GM18517 (cell line): ENCODE results near the gene TH.

Source experiments
- ATAC-seq: cut with Tn5 transposase; IDR thresholded peaks from one replicate; pipeline ENCODE4 v1.9.1; 2021; ENCODE audit warnings: mild to moderate bottlenecking, moderate library complexity; ENCODE audit not compliant: unreplicated experiment

TH gene

GRCh38 chr11:2163428-2163978 lies 8.1 kb downstream of the TH start:
- no peak for ATAC-seq

DNA sequence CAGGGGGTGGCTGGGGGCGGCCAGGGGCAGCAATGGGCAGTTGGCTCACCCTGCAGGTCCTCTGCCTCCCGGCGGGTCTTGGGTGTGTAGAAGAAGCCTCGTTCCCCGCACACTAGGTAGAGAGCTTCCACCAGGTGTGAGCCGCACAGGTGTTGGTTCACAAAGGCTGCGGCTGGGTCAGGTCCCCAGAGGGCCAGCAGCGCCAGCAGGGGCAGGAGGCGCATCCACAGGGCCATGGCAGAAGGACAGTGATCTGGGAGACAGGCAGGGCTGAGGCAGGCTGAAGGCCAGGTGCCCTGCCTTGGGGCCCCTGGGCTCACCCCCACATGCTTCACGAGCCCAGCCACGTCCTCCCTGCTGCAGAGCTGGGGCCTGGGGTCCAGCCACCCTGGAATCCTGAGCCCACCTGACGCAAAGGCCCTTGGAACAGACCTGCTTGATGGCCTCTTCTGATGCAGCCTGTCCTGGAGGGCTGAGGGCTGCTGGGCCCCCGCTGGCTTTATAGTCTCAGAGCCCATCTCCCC lies 10.8 kb downstream of the TH start, which contains the start of gene INS:
INS (minus strand) TSS at position 474 of the 524 bp plus-strand sequence; CDS start at position 236, 238 bp downstream.
- no peak for ATAC-seq

- no peak for ATAC-seq
Measured at GRCh38 chr11:2159536-2160413, 11.8 kb downstream of the TH start.

GRCh38 chr11:2158966-2159365 lies 12.6 kb downstream of the TH start:
- no peak for ATAC-seq

- no peak for ATAC-seq
Measured at GRCh38 chr11:2158296-2158737, 13.3 kb downstream of the TH start.

- no peak for ATAC-seq
Measured at GRCh38 chr11:2157294-2158040, 14.1 kb downstream of the TH start.

DNA sequence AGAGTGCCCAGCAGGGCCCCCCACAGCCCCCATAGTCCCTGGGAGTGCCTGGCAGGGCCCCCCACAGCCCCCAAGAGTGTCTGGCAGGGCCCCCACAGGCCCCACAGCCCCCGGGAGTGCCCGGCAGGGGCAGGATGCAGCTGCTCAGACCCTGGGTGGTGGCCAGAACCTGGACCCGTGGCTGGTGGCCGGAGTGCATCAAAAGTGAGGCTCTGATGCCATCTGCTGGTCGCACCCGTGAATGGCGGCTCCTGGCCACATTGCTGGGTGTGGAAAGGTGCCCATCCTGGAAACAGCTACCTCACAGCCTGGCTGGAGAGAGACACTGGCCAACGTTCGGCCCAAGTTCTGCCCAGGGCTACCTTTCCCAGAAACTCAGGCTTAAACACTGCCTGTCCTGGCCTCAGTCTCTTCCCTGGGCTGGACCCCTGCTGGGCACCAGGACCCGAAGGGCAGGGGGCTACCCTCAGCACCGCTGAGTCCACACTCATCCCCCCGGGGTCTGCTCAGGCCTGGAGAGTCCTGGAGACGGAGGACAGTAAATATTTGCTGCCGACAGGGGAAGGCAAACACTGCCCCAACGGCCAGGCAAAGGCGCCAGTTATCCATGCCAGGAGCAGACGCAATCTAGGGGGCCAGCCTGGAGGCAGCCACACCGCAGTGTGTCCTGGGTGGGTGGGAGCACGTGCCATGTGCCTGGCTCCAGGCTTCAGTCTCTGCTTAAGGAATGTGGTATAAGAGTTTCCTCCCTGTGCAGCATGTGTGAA lies 15.0 kb downstream of the TH start:
- ATAC-seq = no peak

GRCh38 chr11:2155511-2155910 lies 16.1 kb downstream of the TH start:
- ATAC-seq = no peak

DNA sequence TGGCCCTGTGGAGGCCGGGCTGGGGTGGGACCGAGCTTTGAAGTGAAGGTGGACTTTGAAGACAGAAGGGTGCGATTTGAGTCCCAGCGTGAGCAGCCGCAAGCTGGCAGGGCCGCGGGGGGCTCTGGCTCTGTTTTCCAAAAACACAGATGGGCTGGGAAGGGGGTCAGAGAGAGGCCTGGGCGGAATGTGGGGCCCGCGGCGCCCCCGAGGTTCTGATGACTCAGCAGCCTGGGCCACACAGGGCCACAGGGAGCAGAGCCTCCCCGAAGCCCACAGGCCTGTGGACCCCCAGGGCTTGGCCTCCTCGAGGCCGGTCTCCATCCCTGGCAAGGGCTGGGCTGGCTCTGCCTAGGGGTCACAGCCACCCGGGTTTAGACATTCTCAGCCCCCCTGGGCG lies 16.7 kb downstream of the TH start:
- no peak for ATAC-seq

GRCh38 chr11:2154195-2154585 lies 17.4 kb downstream of the TH start:
- ATAC-seq = no peak

GRCh38 chr11:2153581-2154194 lies 17.9 kb downstream of the TH start:
- ATAC-seq = no peak

- no peak for ATAC-seq
Measured at GRCh38 chr11:2151500-2152257, 19.9 kb downstream of the TH start.

- no peak for ATAC-seq
Measured at GRCh38 chr11:2149864-2150847, 21.5 kb downstream of the TH start.

DNA sequence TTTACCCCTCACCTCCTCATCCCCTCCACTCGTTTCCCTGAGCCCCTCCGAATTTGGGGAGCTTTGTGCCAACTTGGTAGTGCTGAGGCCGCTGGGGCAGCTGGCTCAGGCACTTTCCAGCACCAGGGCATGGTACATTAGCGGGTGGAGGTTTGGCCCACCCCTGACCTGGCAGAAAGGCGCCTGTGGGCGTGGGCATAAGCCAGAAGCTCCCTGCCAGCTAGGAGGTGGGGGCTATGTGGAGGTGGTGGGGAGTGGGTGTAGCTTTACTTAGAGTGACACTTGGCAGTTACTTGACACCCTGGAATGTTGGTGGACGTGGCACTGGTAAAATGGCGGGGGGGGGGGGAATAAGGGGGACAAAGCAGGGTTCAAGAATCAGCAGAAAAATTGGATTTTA lies 22.2 kb downstream of the TH start:
- no peak for ATAC-seq

GRCh38 chr11:2148595-2148994 lies 23.0 kb downstream of the TH start:
- no peak for ATAC-seq

DNA sequence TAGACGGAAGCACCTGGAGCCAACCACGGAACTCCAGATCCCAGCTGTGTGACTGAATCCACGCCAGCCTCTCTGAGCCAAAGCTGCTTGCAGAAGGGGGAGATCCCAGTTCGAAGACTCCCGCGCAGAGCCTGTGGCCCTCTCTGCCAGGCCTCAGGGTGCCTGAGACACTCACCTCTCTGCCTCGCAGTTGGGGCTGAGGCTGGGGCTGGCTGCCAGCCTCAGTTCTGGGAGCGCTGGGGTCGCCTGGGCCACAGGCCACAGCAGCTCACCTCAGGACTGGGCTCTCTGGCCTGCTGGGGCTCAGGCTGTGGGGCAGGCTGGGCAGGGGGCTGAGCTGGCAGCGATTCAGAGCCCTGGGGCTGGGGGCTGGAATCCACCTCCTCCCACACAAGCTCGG lies 24.2 kb downstream of the TH start:
- ATAC-seq = no peak

DNA sequence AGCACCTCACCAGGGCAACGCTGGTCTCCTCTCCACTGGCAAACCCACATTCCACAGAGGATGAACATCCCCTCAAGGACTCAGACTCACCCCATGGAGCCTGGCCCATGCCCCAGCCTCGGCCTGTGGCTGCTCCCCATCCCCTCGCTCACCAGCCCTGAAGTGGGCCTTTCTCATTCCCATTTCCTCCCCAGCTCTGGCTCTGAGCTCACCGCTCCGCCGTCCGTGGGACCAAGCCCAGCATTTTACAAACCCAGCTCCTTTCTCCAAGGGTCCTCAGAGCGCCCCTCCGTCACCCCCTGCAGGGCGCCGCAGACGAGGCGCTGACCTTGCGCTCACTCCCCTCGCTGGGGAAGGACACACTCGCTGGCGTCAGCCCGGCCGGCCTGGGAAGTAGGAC lies 25.6 kb downstream of the TH start:
- no peak for ATAC-seq

- ATAC-seq = no peak
Measured at GRCh38 chr11:2144544-2145248, 26.9 kb downstream of the TH start.
